Activated CD8-positive, alpha-beta T cell treated with anti-CD3 and anti-CD28 coated beads, Interleukin-2, amount 10 ng/mL, durations not matched to agents 7 days and 5 days (primary cell): ENCODE data around the gene ISM1. TPM values are rescaled to one million over a fixed set of nuclear protein-coding genes. Genes with fewer than 3 reads are reported as not detected.

Experiments used
- ATAC-seq: fragments of 150-1000 bp; cut with Tn5 transposase; one replicate; pipeline ENCODE4 v1.10.0; 2021; ENCODE audit warnings: moderate library complexity
- CTCF ChIA-PET: fragments of 350-600 bp; sonication (Branson Sonifier 250); formaldehyde crosslinking; loops from one replicate; lab custom pipeline; 2021; ENCODE audit warnings: antibody characterized with exemption; lab: Charles Lee
- POLR2A ChIA-PET: fragments of 350-600 bp; sonication (Branson Sonifier 250); formaldehyde crosslinking; loops from one replicate; lab custom pipeline; 2021; ENCODE audit warnings: antibody characterized with exemption; lab: Charles Lee
- DNase-seq: peaks from one replicate; pipeline ENCODE4 v3.0.0-alpha.2; 2020
- H3K27ac Mint-ChIP-seq: one replicate; pipeline ENCODE4 v1.8.0; 2021; ENCODE audit warnings: mild to moderate bottlenecking, mixed read lengths
- H3K27me3 Mint-ChIP-seq: one replicate; pipeline ENCODE4 v1.8.0; 2021; ENCODE audit warnings: low read depth, mixed read lengths
- H3K36me3 Mint-ChIP-seq: one replicate; pipeline ENCODE4 v1.8.0; 2021; ENCODE audit warnings: low read depth, mixed read lengths
- H3K4me1 Mint-ChIP-seq: one replicate; pipeline ENCODE4 v1.8.0; 2021; ENCODE audit warnings: low read depth, mixed read lengths
- H3K4me3 Mint-ChIP-seq: one replicate; pipeline ENCODE4 v1.8.0; 2021; ENCODE audit warnings: mild to moderate bottlenecking, mixed read lengths
- H3K9me3 Mint-ChIP-seq: one replicate; pipeline ENCODE4 v1.8.0; 2022; ENCODE audit warnings: mixed read lengths; ENCODE audit not compliant: insufficient read depth
- total RNA-seq, 2 experiments: library from RNA; stranded (reverse); gene quantifications; one replicate each; pipeline ENCODE4 v1.2.3, GENCODE V29; 2021

The ISM1 gene
- total RNA-seq, 2 experiments from 2014 or later: 2.9 to 3.7 TPM

DNA sequence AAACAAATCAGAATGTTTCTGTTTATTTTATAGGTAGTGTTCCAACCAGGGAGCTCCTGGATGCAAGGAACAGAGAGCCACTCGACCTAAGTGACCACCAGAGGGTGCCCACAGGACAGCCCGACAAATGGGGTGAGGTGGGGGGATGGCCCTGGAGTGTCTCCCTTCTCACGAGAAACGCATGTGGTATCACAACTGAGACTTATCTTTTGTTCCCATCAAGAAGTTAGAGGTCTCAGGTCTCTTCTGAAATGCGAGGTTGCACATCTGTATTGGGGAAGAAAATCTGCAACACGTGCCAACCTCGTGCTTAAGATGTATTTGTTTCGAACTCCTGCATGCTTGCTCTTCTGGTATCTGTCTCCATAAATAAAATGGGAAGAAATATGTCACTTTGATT is 104.0 kb downstream of the ISM1 start:
- H3K27ac Mint-ChIP-seq: no peak overlapping the region
- H3K27me3 Mint-ChIP-seq: peaks cover 6% of the 10 kb centered on the region
- POLR2A ChIA-PET: no interaction called here
- no peaks in the 10 kb centered on the region for H3K36me3 Mint-ChIP-seq
- CTCF ChIA-PET: interaction anchor here (0.7 to 1.8 kb wide), 5 partner anchors 9 to 452 kb away, joined by 3 to 20 read pairs (median 3); no protein-coding TSS in a partner anchor
- no peak overlapping the region for H3K4me3 Mint-ChIP-seq
- H3K4me1 Mint-ChIP-seq: peaks cover 10% of the 10 kb centered on the region
- DNase-seq (no peak), ATAC-seq (no peak)
- no peaks in the 10 kb centered on the region for H3K9me3 Mint-ChIP-seq

DNA sequence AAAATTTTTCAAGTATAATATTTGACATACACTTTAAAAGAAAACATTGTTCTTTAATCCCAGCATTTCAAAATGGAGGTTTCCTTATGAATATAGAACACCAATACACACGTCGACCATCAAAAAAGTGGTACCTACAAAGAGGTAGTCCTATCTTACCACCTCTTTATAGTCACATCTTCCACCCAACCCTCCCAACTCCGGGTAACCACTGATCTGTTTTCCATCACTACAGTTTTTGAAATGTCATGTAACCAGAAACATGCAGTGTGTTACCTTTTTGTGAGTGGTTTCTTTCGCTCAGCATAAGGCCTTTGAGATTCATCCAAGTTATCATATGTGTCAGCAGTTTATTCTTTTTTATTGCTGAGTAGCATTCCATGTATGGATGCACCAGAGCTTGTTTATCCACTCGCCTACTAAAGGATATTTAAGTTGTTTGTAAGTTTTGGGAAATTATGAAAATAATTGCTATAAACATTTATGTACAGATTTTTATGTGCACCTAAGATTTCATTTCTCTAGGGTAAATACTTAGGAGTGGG is 104.8 kb downstream of the ISM1 start:
- CTCF ChIA-PET: no interaction called here
- no peak for ATAC-seq
- peaks cover 6% of the 10 kb centered on the region for H3K27me3 Mint-ChIP-seq
- H3K4me1 Mint-ChIP-seq: peaks cover 10% of the 10 kb centered on the region
- no peak overlapping the region for H3K27ac Mint-ChIP-seq
- POLR2A ChIA-PET: no interaction called here
- H3K4me3 Mint-ChIP-seq: no peak overlapping the region
- H3K9me3 Mint-ChIP-seq: no peaks in the 10 kb centered on the region
- H3K36me3 Mint-ChIP-seq: no peaks in the 10 kb centered on the region
- DNase-seq: no peak

DNA sequence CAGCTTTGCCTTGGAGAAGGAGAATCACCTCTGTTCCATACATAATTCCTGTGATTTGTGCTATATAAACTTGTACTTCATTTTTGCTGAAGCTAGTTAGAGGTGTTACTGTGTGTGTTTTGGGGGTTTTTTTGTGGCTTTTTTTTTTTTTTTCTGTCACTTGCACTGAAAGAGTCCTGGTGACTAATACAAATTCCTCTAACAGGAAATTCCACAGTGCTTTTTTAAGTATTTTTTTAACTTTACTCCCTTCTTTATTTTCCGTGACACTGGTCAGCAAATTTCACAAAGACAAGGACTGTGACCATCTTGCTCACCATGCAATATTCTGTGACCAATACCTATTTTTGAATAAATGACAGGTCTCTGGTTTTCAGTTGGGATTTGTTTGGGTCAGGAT is 110.5 kb downstream of the ISM1 start:
- ChIA-PET POLR2A (no interaction called here), CTCF (interaction anchor here (3.0 kb wide), 1 partner anchor 215 kb away, joined by 8 read pairs; no protein-coding TSS in a partner anchor)
- Mint-ChIP-seq H3K36me3 (no peaks in the 10 kb centered on the region), H3K27me3 (peaks cover 2% of the 10 kb centered on the region), H3K9me3 (no peaks in the 10 kb centered on the region), H3K4me3 (no peak overlapping the region), H3K27ac (no peak overlapping the region), H3K4me1 (no peaks in the 10 kb centered on the region)
- DNase-seq (no peak), ATAC-seq (no peak)

DNA sequence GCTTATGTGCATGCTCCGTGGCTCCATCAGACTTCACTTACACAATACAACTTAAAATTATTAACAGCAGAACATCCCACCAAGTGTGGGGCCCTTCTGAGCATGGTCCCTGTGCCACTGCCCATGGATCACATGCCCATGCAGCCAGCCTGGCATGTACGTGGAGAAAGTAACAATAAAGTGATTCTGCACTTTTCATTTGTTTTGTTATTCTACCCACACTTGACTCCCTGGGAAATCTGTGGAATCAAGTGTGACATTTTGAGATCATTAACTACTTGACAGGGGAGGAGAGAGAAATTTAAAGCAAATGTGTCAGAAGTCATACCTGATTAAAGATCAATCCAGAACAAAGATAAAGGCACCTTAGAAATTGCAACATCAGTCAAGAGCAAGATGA is 112.0 kb downstream of the ISM1 start:
- CTCF ChIA-PET: interaction anchor here (1.0 kb wide), 1 partner anchor 71 kb away, joined by 3 read pairs; no protein-coding TSS in a partner anchor
- POLR2A ChIA-PET: no interaction called here
- no peaks in the 10 kb centered on the region for H3K9me3 Mint-ChIP-seq
- no peak for ATAC-seq
- peaks cover 6% of the 10 kb centered on the region for H3K4me1 Mint-ChIP-seq
- DNase-seq: no peak
- H3K36me3 Mint-ChIP-seq: no peaks in the 10 kb centered on the region
- H3K27ac Mint-ChIP-seq: no peak overlapping the region
- H3K4me3 Mint-ChIP-seq: no peak overlapping the region
- peaks cover 2% of the 10 kb centered on the region for H3K27me3 Mint-ChIP-seq

DNA sequence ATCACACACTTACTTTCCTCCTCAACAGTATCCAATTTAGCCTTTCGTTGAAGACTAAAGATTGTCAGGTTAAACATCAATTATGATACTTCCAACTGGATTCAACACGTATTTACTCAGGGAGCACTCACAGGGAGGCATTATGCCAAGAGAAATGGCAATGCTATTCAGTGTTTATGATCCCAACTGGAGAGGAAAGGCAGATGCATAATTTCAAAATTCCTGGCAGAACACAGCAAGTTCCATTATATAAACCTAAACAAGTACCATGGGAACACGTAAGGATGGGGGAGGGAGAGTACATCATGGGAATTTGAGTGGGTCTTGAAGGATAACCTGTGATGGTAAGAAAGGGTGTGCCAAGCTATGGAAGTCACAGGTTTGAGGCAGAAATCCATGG is 112.7 kb downstream of the ISM1 start:
- H3K4me3 Mint-ChIP-seq: no peak overlapping the region
- H3K27me3 Mint-ChIP-seq: no peaks in the 10 kb centered on the region
- no peaks in the 10 kb centered on the region for H3K36me3 Mint-ChIP-seq
- DNase-seq (no peak), ATAC-seq (no peak)
- H3K9me3 Mint-ChIP-seq: no peaks in the 10 kb centered on the region
- POLR2A ChIA-PET: no interaction called here
- no peak overlapping the region for H3K27ac Mint-ChIP-seq
- CTCF ChIA-PET: no interaction called here
- peaks cover 9% of the 10 kb centered on the region for H3K4me1 Mint-ChIP-seq

DNA sequence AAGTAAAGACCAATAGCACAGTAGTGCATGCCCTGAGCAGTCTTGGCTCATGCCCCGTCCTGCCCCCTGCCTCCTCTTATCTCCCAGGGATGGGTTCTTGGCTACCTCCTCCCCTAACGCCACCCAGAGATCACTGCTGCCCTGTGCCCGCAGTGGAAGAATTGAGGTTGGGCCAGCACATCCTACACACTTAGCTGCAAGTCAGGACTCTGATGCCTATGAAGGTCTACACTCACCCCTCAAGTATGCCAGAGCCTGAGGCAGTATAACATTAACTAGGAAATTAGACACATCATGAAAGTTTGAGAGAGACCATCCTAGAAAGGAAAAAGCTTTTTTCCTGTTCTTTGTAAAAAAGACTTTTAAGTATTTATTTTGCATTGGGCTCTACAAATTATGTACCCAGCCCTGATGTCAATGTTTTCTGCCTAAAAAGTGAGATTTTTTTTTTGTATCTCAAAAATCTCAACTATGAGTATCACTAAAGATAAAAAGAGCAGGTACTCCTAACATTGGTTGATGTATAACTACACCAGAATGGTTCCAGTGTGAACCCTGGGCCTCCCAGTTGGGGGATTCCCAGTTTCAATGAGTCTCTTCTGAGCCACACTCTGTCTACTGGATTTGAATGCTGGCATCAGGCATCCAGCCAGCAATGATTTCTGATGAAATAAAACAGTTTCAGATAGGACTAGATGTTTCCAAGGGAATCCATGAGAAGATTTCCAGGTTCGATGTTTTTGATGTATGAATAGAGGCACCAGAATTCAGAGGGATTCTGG is 115.4 kb downstream of the ISM1 start:
- Mint-ChIP-seq H3K27ac (no peak overlapping the region), H3K36me3 (no peaks in the 10 kb centered on the region), H3K9me3 (no peaks in the 10 kb centered on the region), H3K4me3 (no peak overlapping the region), H3K27me3 (no peaks in the 10 kb centered on the region), H3K4me1 (peaks cover 9% of the 10 kb centered on the region)
- CTCF ChIA-PET: no interaction called here
- POLR2A ChIA-PET: no interaction called here
- ATAC-seq (no peak), DNase-seq (no peak)

DNA sequence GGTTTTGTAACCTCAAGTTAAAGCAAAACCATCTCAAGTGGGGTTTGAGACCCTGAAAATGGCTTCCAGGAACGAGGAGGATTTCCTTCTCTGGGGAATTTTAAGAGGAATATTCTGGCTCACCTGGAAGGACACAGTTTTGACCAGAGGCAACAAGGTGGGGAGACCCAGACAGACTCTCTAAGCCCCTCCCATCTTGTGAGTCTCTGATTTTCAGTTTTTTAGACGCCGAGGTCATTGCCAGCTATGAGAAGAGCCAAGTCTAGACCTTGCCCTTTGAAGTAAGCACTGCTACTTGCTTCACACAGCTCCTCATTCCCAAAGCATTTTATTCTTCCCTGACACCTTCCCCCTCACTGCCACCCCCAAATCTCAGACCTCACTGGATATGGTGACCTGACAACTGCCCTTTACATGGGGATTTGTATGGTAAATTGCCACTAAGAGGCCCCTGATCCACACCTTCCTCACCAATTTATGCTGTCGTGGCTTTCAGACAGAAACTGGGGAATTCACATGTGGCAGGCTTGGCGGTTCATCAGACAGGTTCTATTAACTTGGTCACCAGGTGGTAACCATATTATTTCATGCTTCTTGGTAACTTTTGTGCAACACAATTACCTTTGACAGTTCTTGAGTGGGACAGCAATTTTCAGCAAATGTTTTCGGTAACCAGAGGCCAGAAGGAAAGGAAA is 116.2 kb downstream of the ISM1 start:
- no peak for DNase-seq
- no peaks in the 10 kb centered on the region for H3K36me3 Mint-ChIP-seq
- no peak overlapping the region for H3K4me3 Mint-ChIP-seq
- peaks cover 9% of the 10 kb centered on the region for H3K4me1 Mint-ChIP-seq
- ChIA-PET CTCF (no interaction called here), POLR2A (no interaction called here)
- no peaks in the 10 kb centered on the region for H3K27me3 Mint-ChIP-seq
- no peak for ATAC-seq
- H3K27ac Mint-ChIP-seq: no peak overlapping the region
- no peaks in the 10 kb centered on the region for H3K9me3 Mint-ChIP-seq

DNA sequence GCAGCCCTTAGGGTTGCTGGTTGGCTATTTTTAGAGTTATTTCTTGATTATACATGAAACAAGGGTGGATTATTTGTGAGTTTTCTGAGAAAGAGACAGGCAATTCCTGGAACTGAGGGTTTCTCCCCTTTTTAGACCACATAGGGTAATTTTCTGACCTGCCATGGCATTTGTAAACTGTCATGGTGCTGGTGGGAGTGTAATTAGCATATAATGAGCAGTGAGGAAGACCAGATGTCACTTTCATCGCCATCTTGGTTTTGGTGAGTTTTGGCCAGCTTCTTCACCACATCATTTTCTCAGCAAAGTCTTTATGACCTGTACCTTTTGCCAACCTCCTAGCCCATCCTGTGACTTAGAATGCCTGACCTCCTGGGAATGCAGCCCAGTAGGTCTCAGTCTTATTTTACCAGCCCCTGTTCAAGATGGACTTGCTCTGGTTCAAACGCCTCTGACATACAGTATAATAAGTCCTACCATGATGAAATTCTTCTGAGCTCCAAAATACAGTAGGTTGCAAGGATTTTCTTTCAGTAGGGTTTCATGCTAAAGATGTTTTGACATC is 117.1 kb downstream of the ISM1 start:
- H3K4me1 Mint-ChIP-seq: peaks cover 9% of the 10 kb centered on the region
- H3K4me3 Mint-ChIP-seq: no peak overlapping the region
- H3K27me3 Mint-ChIP-seq: no peaks in the 10 kb centered on the region
- ATAC-seq (no peak), DNase-seq (no peak)
- H3K9me3 Mint-ChIP-seq: no peaks in the 10 kb centered on the region
- no peaks in the 10 kb centered on the region for H3K36me3 Mint-ChIP-seq
- H3K27ac Mint-ChIP-seq: no peak overlapping the region
- ChIA-PET POLR2A (no interaction called here), CTCF (no interaction called here)

DNA sequence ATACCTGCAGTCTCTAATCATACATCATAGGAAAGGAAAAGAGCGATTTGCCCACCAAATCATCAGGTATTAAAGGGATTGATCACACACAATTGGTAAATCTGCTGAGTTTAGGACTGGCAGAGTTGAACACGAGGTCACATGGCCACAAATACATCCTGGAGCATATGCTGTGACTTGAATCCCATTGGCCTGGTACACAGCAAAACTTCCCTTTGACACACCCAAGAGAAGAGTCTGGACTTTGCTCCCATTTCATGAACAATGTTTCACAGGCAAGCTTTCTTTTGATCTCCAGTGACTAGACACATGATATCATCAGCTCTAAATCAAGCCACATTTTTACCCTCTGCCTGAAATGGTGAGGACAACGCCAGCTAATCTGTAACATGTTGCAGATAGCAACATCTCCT is 117.9 kb downstream of the ISM1 start:
- DNase-seq: no peak
- H3K27ac Mint-ChIP-seq: no peak overlapping the region
- no peak overlapping the region for H3K4me3 Mint-ChIP-seq
- peaks cover 9% of the 10 kb centered on the region for H3K4me1 Mint-ChIP-seq
- no peaks in the 10 kb centered on the region for H3K27me3 Mint-ChIP-seq
- H3K36me3 Mint-ChIP-seq: no peaks in the 10 kb centered on the region
- ChIA-PET CTCF (no interaction called here), POLR2A (no interaction called here)
- H3K9me3 Mint-ChIP-seq: no peaks in the 10 kb centered on the region
- ATAC-seq: no peak

DNA sequence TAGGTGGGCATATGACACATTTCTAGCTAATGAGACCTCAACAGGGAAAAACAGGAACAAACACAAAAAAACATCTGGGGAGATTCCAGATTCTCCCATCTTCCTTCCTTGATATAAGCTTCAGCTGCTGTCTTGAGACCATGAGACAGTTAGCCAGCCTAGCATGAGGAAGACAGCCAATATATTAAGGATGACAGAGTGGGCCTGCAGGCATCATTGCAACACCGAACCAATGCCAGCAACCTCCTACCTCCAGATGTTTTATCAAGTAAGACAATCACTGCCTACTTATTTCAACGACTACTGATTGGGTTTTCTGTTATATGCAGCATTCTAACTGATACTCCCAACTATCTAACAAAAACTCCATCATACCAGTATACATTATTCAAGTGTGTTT is 119.0 kb downstream of the ISM1 start:
- Mint-ChIP-seq H3K4me1 (peaks cover 9% of the 10 kb centered on the region), H3K9me3 (no peaks in the 10 kb centered on the region), H3K36me3 (no peaks in the 10 kb centered on the region), H3K27me3 (no peaks in the 10 kb centered on the region), H3K27ac (no peak overlapping the region), H3K4me3 (no peak overlapping the region)
- POLR2A ChIA-PET: no interaction called here
- CTCF ChIA-PET: interaction anchor here (1.2 to 1.5 kb wide), 3 partner anchors 12 to 206 kb away, joined by 3 to 5 read pairs (median 3); no protein-coding TSS in a partner anchor
- ATAC-seq (no peak), DNase-seq (no peak)

DNA sequence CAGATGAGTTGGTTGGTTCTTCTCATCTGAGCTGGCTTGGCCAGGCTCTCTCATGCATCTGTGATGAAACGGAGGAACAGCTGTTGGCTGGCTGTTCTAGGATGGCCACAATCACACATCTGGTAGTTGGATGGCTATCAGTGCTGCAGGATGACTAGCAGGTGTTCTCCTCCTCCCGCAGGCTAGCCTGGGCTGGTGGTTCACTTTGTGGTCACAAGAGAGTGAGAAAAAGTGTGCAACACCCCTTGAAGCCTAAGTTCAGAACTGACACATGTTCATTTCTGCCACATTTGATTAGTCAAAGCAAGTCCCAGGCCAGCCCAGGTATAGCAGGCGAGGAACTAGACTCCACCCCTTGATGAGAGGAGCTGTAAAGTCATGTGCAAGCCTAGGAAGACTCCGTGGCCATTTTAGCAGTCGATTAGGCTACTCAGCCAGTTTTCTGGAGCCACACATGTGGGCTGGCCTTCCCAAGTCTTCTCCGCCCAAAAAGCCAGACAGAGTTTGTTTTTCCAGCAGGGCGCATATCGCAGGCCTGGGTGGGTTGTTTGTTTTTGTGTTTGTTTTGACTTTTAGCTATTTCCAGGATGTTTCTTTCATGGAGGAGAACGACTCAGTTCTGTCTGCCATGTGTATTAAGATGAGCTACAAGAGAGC is 120.8 kb downstream of the ISM1 start:
- ChIA-PET CTCF (interaction anchor here (0.8 kb wide), 1 partner anchor 205 kb away, joined by 3 read pairs; no protein-coding TSS in a partner anchor), POLR2A (no interaction called here)
- no peak for DNase-seq

More for the DNA sequence above, 120.8 kb downstream of the ISM1 start:
- Mint-ChIP-seq H3K27me3 (no peaks in the 10 kb centered on the region), H3K9me3 (no peaks in the 10 kb centered on the region), H3K27ac (no peak overlapping the region), H3K36me3 (no peaks in the 10 kb centered on the region), H3K4me1 (peaks cover 9% of the 10 kb centered on the region), H3K4me3 (no peak overlapping the region)
- ATAC-seq: no peak
